PC-9 (cell line): ENCODE results near the gene ZNRD2.

Experiments
- EZH2 ChIP-seq: fragments of 200-600 bp; sonication (generic); IDR thresholded peaks from 2 replicates; pipeline ENCODE4 v1.8.0; 2017; ENCODE audit warnings: antibody characterized with exemption, low read depth
- TF ChIP-seq, protein P1 (sequence below): fragments of 200-600 bp; sonication (generic); conservative IDR thresholded peaks from 2 replicates; pipeline ENCODE4 v1.6.1; 2017; ENCODE audit warnings: mixed run types, antibody characterized with exemption, mild to moderate bottlenecking, moderate library complexity

DNA sequence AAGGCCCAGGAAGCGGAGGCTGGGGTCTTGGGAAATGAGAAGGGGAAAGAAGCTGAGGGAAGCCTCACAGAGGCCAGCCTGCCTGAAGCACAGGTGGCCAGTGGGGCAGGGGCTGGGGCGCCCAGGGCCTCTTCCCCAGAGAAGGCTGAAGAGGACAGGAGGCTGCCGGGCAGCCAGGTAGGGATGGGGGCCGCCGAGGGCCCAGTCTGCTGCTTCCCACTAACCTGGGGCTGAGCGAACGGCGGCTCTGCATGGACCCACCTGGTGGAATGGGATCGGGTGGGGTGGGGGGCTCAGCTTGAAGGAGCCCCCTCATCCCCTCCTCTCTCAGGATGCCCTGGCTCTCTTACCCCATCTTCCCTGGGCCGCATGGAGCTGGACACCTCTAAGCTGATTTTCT, 13.3 kb downstream of the ZNRD2 start:
- TF ChIP-seq, protein P1, sequence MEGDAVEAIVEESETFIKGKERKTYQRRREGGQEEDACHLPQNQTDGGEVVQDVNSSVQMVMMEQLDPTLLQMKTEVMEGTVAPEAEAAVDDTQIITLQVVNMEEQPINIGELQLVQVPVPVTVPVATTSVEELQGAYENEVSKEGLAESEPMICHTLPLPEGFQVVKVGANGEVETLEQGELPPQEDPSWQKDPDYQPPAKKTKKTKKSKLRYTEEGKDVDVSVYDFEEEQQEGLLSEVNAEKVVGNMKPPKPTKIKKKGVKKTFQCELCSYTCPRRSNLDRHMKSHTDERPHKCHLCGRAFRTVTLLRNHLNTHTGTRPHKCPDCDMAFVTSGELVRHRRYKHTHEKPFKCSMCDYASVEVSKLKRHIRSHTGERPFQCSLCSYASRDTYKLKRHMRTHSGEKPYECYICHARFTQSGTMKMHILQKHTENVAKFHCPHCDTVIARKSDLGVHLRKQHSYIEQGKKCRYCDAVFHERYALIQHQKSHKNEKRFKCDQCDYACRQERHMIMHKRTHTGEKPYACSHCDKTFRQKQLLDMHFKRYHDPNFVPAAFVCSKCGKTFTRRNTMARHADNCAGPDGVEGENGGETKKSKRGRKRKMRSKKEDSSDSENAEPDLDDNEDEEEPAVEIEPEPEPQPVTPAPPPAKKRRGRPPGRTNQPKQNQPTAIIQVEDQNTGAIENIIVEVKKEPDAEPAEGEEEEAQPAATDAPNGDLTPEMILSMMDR: no peak
- TF ChIP-seq EZH2: no peak
